Smooth muscle cell (in vitro differentiated cells): ENCODE measurements around the gene PHLPP1. TPM values are rescaled to one million over a fixed set of nuclear protein-coding genes. Genes with fewer than 3 reads are reported as not detected.
A peak's percentile ranks its signal among the peaks of the same experiment; 100 is the strongest.

ENCODE experiments used
- DNase-seq: peaks from one replicate; lab custom pipeline; 2025; ENCODE audit not compliant: unreplicated experiment; lab: John Stamatoyannopoulos, UW
- H2AFZ ChIP-seq: fragments of 200-600 bp; sonication (generic); 2 replicates; pipeline ENCODE4 v1.6.0; 2016; ENCODE audit warnings: antibody characterized with exemption, low read depth, mild to moderate bottlenecking
- H3F3A ChIP-seq: fragments of 200-600 bp; sonication (generic); 2 replicates; pipeline ENCODE4 v1.6.0; 2017; ENCODE audit warnings: antibody characterized with exemption, low read depth
- H3K27ac ChIP-seq: fragments of 200-600 bp; sonication (generic); 2 replicates; pipeline ENCODE4 v1.5.1; 2016; ENCODE audit warnings: low read depth, mild to moderate bottlenecking
- H3K27me3 ChIP-seq: fragments of 200-600 bp; sonication (generic); 2 replicates; pipeline ENCODE4 v1.6.1; 2016; ENCODE audit warnings: low read depth, mild to moderate bottlenecking
- H3K36me3 ChIP-seq: fragments of 200-600 bp; sonication (generic); 2 replicates; pipeline ENCODE4 v1.5.1; 2016; ENCODE audit warnings: low read depth
- H3K4me1 ChIP-seq: fragments of 200-600 bp; sonication (generic); 2 replicates; pipeline ENCODE4 v1.5.1; 2016; ENCODE audit warnings: low read depth
- H3K4me2 ChIP-seq: fragments of 200-600 bp; sonication (generic); 2 replicates; pipeline ENCODE4 v1.6.0; 2016; ENCODE audit warnings: mild to moderate bottlenecking
- H3K4me3 ChIP-seq: fragments of 200-600 bp; sonication (generic); 2 replicates; pipeline ENCODE4 v1.5.1; 2016; ENCODE audit warnings: mild to moderate bottlenecking
- H3K79me2 ChIP-seq: fragments of 200-600 bp; sonication (generic); 2 replicates; pipeline ENCODE4 v1.6.0; 2016; ENCODE audit warnings: low read depth, mild to moderate bottlenecking
- H3K9ac ChIP-seq: fragments of 200-600 bp; sonication (generic); 2 replicates; pipeline ENCODE4 v1.6.0; 2016; ENCODE audit warnings: low read depth
- H3K9me3 ChIP-seq: fragments of 200-600 bp; sonication (generic); replicated peaks from 2 replicates; pipeline ENCODE4 v1.5.1; 2016; ENCODE audit warnings: low read depth
- H4K20me1 ChIP-seq: fragments of 200-600 bp; sonication (generic); 2 replicates; pipeline ENCODE4 v1.6.0; 2016; ENCODE audit warnings: low read depth
- CTCF ChIP-seq: fragments of 200-600 bp; sonication (generic); IDR thresholded peaks from 2 replicates; pipeline ENCODE4 v1.5.1; 2017; ENCODE audit warnings: borderline replicate concordance, mild to moderate bottlenecking, antibody characterized with exemption; ENCODE audit not compliant: insufficient read depth, poor library complexity, severe bottlenecking
- WGBS: methylation state at CpG from one replicate; pipeline ENCODE4 v1.1.7; 2016; ENCODE audit warnings: low lambda C conversion rate; 5-methylcytosine and 5-hydroxymethylcytosine counted together
- polyA plus RNA-seq: library from polyadenylated mRNA; unstranded; fragments of >200 nt; fragmentation: Nextera tagmentation; extraction: Ambion mirVana; gene quantifications from 2 replicates; pipeline ENCODE4 v1.2.1, GENCODE V29; 2016
- total RNA-seq: library from RNA; depleted of rRNA; stranded (reverse); fragments of >200 nt; gene quantifications from 2 replicates; pipeline ENCODE4 v1.2.3, GENCODE V29; 2014

The PHLPP1 gene
- total and polyA plus RNA-seq, 2 experiments from 2014 or later = 1.1 to 4.3 TPM

- peaks cover 4% of the 10 kb centered on the region for H4K20me1 ChIP-seq
- no peak overlapping the region for H3K4me2 ChIP-seq
- H3K27me3 ChIP-seq = no peaks in the 10 kb centered on the region
- peaks cover 16% of the 10 kb centered on the region for H3K4me1 ChIP-seq
- WGBS = 86% methylated on average over 3 of the region's 3 CpGs
- peaks cover 7% of the 10 kb centered on the region for H3F3A ChIP-seq
- H3K9ac ChIP-seq = no peak overlapping the region
- H3K9me3 ChIP-seq = no peaks in the 10 kb centered on the region
- H3K36me3 ChIP-seq = no peaks in the 10 kb centered on the region
- H2AFZ ChIP-seq = no peak overlapping the region
- no peak overlapping the region for H3K4me3 ChIP-seq
- peaks cover 55% of the 10 kb centered on the region for H3K79me2 ChIP-seq
- H3K27ac ChIP-seq = no peak overlapping the region
- no peak for DNase-seq
- TF ChIP-seq CTCF = no peak
These were observed 29.9 kb downstream of the PHLPP1 start for GRCh38 chr18:62745089-62745751.

DNA sequence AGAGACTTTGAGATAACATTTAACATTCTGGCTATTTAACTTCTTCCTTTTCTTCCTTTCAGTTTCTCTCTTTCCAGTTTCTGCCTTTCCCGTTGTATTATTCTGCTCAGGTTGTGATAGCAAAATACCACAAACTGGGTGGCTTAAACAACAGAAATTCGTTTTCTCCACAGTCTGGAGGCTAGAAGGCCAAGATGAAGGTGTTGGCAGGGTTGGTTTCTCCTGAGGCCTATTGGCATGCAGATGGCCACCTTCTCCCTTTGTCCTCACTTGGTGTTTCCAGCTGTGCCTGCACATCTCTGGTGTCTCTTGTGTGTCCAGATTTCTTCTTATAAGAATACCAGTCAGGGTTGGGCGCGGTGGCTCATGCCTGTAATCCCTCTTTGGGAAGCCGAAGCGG, 34.0 kb downstream of the PHLPP1 start:
- Histone ChIP-seq H3K36me3 (no peaks in the 10 kb centered on the region), H4K20me1 (no peaks in the 10 kb centered on the region), H2AFZ (no peak overlapping the region), H3K9me3 (no peaks in the 10 kb centered on the region), H3K4me3 (no peak overlapping the region), H3K79me2 (peaks cover 52% of the 10 kb centered on the region), H3F3A (no peaks in the 10 kb centered on the region), H3K4me1 (peaks cover 29% of the 10 kb centered on the region), H3K4me2 (no peak overlapping the region), H3K27me3 (no peaks in the 10 kb centered on the region), H3K27ac (no peak overlapping the region), H3K9ac (no peak overlapping the region)
- 92% methylated on average over 6 of the region's 6 CpGs for WGBS
- no peak for TF ChIP-seq CTCF
- no peak for DNase-seq

DNA sequence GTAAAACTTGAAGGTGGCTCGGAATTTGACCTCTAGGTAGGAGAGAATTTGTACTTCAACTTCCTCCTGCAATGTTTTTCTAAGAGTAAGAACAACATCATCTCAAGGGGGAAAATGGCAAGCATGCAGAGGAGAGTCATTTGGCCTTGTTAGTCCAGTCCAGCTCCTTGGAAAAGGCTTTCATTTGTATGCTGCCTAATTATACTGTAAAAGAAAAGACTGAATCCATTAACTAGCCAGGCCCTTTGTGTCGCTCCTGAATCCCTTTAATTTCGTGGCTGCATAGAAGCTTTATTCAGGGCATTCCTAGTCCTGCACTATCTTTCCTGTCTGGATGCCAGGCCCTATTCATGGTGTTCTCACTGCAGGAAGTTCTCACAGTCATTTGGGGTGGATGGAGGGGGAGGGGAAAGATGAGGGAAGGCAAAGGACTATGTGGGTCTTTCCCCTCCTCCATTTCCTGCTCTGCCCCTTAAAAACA, 36.0 kb downstream of the PHLPP1 start:
- Histone ChIP-seq H3K36me3 (no peaks in the 10 kb centered on the region), H3F3A (no peaks in the 10 kb centered on the region), H3K9me3 (no peaks in the 10 kb centered on the region), H3K79me2 (peaks cover 54% of the 10 kb centered on the region), H4K20me1 (no peaks in the 10 kb centered on the region), H3K27ac (no peak overlapping the region), H3K9ac (no peak overlapping the region), H3K4me3 (no peak overlapping the region), H3K27me3 (no peaks in the 10 kb centered on the region), H3K4me2 (peak overlapping the region; percentile 60), H2AFZ (peak overlapping the region; percentile 27), H3K4me1 (peaks cover 29% of the 10 kb centered on the region)
- WGBS = 21% methylated on average over 3 of the region's 3 CpGs
- no peak for TF ChIP-seq CTCF
- DNase-seq = no peak

- Histone ChIP-seq H2AFZ (no peak overlapping the region), H3K27me3 (no peaks in the 10 kb centered on the region), H3K79me2 (peaks cover 48% of the 10 kb centered on the region), H3K9ac (no peak overlapping the region), H3F3A (no peaks in the 10 kb centered on the region), H3K36me3 (no peaks in the 10 kb centered on the region), H3K4me2 (peak overlapping the region; percentile 60), H4K20me1 (no peaks in the 10 kb centered on the region), H3K4me3 (no peak overlapping the region), H3K9me3 (no peaks in the 10 kb centered on the region), H3K27ac (no peak overlapping the region), H3K4me1 (peaks cover 29% of the 10 kb centered on the region)
- 27% methylated on average over 3 of the region's 3 CpGs for WGBS
- no peak for TF ChIP-seq CTCF
- no peak for DNase-seq
These were observed 36.6 kb downstream of the PHLPP1 start for GRCh38 chr18:62751977-62752376.
